Stimulated activated CD4-positive, alpha-beta T cell treated with anti-CD3 and anti-CD28 coated beads, Interleukin-15, amount 100 ng/mL, for 1 hour (primary cell): ENCODE results near the gene MRPL19.

Experiments
- DNase-seq, 2 donors: peaks; one replicate each; pipeline ENCODE4 v3.0.0-alpha.2; 2020; ENCODE audit warnings: low read depth in 1 of 2, low spot score in 1 of 2

The MRPL19 gene

DNA sequence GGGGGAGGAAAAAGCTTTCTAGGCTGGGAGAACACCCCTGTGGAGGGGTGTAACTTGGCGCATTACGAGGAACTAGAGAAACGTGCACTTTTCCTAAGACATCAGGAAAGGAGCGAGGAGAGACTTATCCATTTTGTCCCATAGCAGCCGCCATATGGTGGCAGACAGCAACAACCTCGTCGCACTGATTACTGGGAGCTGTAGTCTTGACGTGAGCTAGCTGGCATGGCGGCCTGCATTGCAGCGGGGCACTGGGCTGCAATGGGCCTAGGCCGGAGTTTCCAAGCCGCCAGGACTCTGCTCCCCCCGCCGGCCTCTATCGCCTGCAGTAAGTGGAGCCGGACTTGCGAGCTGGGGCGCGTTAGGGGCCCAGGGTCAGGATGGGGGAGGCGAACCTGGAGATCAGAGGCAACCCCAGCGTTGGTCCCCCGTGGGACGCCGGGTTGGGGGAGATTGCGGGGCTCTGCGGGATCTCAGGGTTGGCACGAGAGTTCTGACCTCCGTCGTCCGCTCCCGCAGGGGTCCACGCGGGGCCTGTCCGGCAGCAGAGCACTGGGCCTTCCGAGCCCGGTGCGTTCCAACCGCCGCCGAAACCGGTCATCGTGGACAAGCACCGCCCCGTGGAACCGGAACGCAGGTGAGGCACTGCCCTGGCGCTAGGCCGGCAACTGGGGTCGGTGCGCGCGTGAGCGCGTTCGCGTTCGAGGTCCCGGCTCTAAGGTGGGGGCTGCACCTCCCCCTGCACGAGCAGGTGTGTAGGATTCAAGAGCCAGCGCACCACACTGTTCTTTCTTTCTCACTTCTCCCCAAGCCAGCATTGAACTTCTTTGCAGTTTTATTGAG is at the start of gene MRPL19:
MRPL19 (plus strand) TSS at position 201 of the 843 bp plus-strand sequence; CDS start at position 226, 25 bp downstream.
- peak; percentile 46 to 55 for DNase-seq

- DNase-seq: no peak
Observed at GRCh38 chr2:75596784-75597183, 49.8 kb upstream of the MRPL19 start.

DNA sequence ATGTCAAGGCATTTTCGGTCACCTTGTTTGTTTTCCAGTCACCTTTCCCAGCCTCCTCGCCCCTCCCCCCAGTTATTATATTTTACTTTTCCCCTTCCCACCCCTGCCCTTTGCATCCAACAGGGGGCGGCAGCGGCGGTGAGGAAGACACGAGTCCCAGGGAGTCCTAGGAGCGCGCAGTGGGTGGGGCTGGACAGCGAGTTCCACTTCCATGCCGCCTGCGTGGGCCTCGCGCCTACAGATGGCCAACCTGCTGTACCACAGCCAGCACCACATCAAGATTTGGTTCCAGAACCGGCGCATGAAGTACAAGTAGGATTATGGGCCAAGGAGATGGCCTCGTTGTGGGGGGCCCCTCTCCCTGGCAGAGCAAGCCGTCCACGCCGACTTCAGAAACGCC is 48.6 kb upstream of the MRPL19 start:
- no peak for DNase-seq

GRCh38 chr2:75598589-75599155 is 47.9 kb upstream of the MRPL19 start:
- no peak for DNase-seq

DNA sequence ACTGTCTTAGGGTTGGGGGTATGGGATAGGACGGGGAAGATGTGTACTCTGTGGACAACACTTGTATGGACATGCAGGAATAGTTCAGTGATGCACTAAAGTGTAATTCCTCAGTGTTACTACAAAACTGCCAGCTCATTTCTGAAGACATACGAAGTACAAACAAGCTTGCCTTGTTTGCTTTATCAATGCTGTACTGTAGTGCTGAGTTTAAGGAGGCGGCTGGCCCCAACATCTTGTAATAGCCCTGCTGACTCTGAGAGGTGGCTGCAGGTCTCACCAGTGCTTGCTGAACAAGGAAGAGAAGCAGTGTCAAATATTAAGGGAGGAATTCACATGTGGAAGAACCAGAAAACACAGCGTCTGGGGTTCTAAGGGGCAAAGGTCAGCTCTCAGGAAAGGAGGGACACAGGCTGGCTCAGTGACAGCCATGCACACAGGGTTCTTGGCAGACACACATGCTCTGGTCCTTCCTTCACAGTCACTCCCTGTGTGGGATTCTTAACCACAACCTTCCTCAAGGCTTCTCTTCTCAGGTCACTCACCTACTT is 46.0 kb upstream of the MRPL19 start:
- DNase-seq: no peak

GRCh38 chr2:75602724-75603342 is 43.8 kb upstream of the MRPL19 start:
- no peak for DNase-seq

DNA sequence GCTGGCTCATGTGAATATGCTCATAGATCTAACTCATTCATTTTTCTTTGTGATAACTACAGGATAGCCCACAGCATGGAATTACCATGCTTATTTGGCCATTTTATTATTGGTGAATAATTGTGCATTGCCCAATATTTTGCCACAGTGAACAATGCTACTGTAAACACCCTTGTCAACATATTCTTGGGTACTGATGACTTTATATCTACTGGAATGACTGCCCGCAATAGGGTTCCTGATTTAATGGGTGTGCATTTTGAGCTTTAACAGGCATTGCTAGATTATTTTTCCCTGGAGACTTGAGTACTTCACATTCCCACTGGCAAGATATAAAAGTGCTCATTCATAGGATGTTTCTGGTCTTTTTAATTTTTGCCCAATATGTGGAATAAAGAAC is 43.1 kb upstream of the MRPL19 start:
- DNase-seq: no peak

- DNase-seq: no peak
Observed at GRCh38 chr2:75604484-75604883, 42.1 kb upstream of the MRPL19 start.

GRCh38 chr2:75605770-75606529 is 40.6 kb upstream of the MRPL19 start:
- DNase-seq: no peak

DNA sequence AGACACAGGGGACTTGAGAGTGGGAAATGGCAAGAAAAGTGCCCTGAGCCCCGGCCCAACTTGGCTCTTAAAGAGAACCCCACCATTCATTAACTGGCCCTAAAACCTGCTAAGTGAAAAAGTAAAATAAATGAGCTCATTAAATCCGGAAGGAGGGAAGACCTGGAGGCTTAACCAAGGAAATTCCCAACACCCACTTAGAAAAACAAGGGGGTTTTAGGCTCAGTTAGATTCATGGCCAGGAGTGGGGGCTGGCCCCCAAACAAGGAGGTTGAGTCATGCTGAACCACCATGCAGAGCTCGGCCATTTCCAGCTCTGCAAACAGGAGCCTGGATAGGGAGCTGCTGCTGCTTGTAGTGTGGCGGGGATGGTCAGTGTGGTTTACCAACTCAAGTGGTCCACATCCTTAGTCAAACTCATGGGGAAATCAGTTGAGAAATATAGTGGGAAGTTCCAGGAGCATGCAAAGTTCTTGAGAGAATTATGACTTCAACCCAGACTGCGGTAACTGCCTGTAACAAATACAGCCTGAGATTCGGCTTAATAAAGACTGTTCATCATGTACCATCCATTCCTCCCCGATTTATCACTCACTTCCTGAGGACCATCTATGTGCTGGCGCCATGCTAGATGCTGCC is 39.7 kb upstream of the MRPL19 start:
- no peak for DNase-seq

DNA sequence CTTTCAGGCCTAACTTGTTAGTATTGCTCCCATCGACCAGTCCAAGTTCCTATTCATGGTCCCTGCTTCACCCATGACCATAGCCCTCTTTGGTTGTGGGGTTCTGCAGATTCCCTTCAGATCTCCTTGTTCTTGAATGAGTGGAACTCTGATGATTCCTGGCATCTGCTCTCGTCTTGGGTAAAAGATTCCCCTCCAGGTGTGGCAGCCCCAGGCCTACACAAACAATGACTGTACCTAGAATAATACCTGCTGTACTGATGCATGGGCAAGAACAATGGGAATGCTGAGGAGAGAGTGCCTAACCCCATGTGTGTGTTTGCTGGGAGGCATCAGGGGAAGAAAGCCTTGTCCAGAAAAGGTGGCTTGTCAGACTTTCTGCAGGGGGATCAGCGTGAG is 39.2 kb upstream of the MRPL19 start:
- DNase-seq: no peak

DNA sequence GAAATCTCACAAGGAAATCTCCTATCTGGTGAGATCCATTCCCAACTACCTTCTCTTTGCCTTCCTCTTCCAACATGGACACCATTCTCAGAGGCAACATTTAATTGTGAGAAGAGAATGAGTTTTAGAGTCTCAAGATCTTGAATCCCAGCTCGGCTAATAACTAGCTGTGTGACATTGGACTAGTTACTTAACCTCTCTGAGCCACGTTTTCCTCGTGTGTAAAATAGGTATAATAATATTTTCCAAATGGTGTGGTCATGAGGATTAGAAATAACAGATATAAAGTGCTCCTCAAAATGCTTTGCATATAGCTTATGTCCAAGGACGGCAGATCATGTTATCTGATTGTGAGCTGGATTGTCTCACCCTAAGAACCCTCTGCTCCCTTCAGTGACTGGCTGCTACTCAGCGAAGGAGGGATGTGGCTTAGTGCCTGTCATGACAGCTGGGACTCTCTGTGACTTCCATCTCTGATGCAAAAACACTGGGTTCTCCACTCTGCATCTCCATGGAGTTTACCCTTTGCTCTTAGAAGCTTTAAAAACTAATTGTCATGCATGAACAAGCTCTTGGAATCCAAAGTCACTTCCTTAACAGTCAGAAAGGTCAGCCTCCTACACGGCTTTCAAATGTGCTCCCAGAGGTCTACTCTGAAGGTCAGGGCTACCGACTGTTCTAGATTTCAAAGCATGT is 38.4 kb upstream of the MRPL19 start:
- DNase-seq: no peak

DNA sequence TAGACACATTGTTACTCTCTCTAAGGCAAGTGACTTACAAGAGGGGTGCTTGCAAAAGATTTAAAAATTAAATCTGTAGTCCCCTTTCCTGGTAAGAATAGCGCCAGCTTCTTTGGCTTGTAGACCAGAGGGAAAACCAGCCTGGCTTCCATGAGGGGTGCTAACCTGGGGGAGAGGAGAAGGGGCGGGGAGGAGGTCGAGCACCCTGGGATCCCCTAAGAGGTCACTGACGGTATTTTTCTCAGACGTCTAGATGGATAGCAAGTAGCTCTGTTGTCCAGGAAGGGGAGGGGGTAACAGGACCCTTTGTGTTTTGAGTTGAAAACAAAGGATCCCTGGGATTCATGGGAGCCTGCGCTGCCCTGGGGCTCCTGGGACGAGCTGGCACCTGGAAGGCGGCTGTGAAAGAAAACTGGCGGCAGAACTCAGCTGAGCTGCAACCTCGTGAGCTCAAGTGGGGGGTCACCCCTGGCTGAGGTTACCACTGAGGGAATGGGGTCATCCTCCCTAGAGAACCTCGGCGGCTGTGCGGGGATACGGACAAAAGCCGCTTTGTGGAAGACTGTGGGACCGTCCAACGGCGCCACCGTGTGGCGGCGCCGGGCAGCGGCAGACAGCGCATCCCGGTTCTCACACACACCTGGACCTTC is 37.8 kb upstream of the MRPL19 start:
- DNase-seq: peak in 1 of 2 donors; percentile 35

- no peak for DNase-seq
Observed at GRCh38 chr2:75609334-75609689, 37.3 kb upstream of the MRPL19 start.

GRCh38 chr2:75609937-75610508 is 36.6 kb upstream of the MRPL19 start:
- no peak for DNase-seq

- DNase-seq: no peak
Observed at GRCh38 chr2:75610671-75611070, 35.9 kb upstream of the MRPL19 start.

- DNase-seq: no peak
Observed at GRCh38 chr2:75612108-75612861, 34.3 kb upstream of the MRPL19 start.

DNA sequence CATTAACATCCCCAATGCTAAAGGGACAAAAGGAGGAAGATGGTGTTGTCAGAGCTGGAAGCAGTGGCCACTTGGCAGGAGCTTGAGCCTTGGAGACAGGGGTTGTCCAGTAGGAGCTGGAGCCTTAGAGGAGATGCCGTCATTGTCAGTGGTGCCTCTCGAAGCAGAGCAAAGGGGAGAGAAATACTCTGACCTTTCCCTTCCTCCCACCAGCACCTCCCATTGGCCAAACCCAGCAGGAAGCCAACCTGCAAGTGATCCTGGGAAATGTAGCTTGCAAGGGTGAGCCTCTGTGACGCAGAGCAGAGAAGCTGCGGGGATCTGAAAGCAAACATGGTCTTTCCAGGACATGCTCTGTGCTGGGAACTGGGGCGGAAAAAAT is 33.7 kb upstream of the MRPL19 start:
- no peak for DNase-seq

DNA sequence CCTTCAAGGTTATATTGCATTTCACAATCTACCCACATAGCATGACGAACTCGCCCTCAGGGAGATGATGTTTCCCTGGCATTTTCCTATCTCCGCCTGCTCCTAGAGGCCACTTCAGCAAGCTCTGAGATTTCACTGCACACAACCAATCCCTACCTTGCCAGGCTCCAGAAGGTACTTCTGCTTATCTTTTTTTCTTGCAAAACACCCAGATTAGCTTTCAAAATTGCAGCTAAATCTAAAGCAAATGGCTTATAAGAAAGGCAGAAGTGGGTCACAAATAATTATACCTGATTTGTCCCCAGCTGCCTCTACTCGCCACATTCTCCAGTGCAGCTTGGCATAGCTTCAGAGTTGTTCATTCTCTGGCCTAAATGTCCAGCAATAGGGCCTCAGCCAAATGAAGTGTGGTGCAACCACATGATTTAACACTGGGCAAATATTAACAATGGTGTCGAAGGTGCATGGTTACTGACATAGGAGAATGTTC is 32.4 kb upstream of the MRPL19 start:
- no peak for DNase-seq
